ENCODE data around the gene MEGF10. TPM values are rescaled to one million over a fixed set of nuclear protein-coding genes. Genes with fewer than 3 reads are reported as not detected.

MEGF10 gene
- total RNA-seq, 1 donor = 1.3 TPM

GRCh38 chr5:127298656-127299055, 8.1 kb downstream of the MEGF10 start:
- no peak for DNase-seq (ENCODE audit: low read depth)
- H3K4me3 ChIP-seq (ENCODE audit: low read depth, low read length) = no peak overlapping the region
- no peak for TF ChIP-seq CTCF (IDR thresholded peaks at IDR 0.05; ENCODE audit: insufficient read depth, low read depth, low read length)

- no peak for DNase-seq (ENCODE audit: low read depth)
- H3K4me3 ChIP-seq (ENCODE audit: low read depth, low read length) = no peak overlapping the region
- no peak for TF ChIP-seq CTCF (IDR thresholded peaks at IDR 0.05; ENCODE audit: insufficient read depth, low read depth, low read length)
Measured at GRCh38 chr5:127299678-127300077, 9.1 kb downstream of the MEGF10 start.

- H3K4me3 ChIP-seq (ENCODE audit: low read depth, low read length) = no peak overlapping the region
- no peak for DNase-seq (ENCODE audit: low read depth)
- TF ChIP-seq CTCF (IDR thresholded peaks at IDR 0.05; ENCODE audit: insufficient read depth, low read depth, low read length) = no peak
Measured at GRCh38 chr5:127302509-127302908, 11.9 kb downstream of the MEGF10 start.

GRCh38 chr5:127303404-127303803, 12.8 kb downstream of the MEGF10 start:
- DNase-seq (ENCODE audit: low read depth) = no peak
- TF ChIP-seq CTCF (IDR thresholded peaks at IDR 0.05; ENCODE audit: insufficient read depth, low read depth, low read length) = no peak
- no peak overlapping the region for H3K4me3 ChIP-seq (ENCODE audit: low read depth, low read length)

GRCh38 chr5:127305493-127305892, 14.9 kb downstream of the MEGF10 start:
- TF ChIP-seq CTCF (IDR thresholded peaks at IDR 0.05; ENCODE audit: insufficient read depth, low read depth, low read length) = no peak
- DNase-seq (ENCODE audit: low read depth) = no peak
- no peak overlapping the region for H3K4me3 ChIP-seq (ENCODE audit: low read depth, low read length)

GRCh38 chr5:127306036-127306435, 15.4 kb downstream of the MEGF10 start:
- no peak for DNase-seq (ENCODE audit: low read depth)
- H3K4me3 ChIP-seq (ENCODE audit: low read depth, low read length) = no peak overlapping the region
- no peak for TF ChIP-seq CTCF (IDR thresholded peaks at IDR 0.05; ENCODE audit: insufficient read depth, low read depth, low read length)

- no peak for DNase-seq (ENCODE audit: low read depth)
- no peak for TF ChIP-seq CTCF (IDR thresholded peaks at IDR 0.05; ENCODE audit: insufficient read depth, low read depth, low read length)
- H3K4me3 ChIP-seq (ENCODE audit: low read depth, low read length) = no peak overlapping the region
Measured at GRCh38 chr5:127306647-127307046, 16.1 kb downstream of the MEGF10 start.
